NCI-H2196 (cell line): Measurements from ENCODE around the gene PCDHGB5.
"Not testable (repeated sequence)": the region's sequence is repeated elsewhere in the genome, so short reads cannot be mapped to it uniquely, and the experiment has no call there.

Experiments used
- DNase-seq: peaks from one replicate; lab custom pipeline; 2025; ENCODE audit not compliant: unreplicated experiment; lab: John Stamatoyannopoulos, UW

PCDHGB5 gene

GRCh38 chr5:141375444-141376155 lies 22.1 kb upstream of the PCDHGB5 start:
- not testable (repeated sequence) for DNase-seq

DNA sequence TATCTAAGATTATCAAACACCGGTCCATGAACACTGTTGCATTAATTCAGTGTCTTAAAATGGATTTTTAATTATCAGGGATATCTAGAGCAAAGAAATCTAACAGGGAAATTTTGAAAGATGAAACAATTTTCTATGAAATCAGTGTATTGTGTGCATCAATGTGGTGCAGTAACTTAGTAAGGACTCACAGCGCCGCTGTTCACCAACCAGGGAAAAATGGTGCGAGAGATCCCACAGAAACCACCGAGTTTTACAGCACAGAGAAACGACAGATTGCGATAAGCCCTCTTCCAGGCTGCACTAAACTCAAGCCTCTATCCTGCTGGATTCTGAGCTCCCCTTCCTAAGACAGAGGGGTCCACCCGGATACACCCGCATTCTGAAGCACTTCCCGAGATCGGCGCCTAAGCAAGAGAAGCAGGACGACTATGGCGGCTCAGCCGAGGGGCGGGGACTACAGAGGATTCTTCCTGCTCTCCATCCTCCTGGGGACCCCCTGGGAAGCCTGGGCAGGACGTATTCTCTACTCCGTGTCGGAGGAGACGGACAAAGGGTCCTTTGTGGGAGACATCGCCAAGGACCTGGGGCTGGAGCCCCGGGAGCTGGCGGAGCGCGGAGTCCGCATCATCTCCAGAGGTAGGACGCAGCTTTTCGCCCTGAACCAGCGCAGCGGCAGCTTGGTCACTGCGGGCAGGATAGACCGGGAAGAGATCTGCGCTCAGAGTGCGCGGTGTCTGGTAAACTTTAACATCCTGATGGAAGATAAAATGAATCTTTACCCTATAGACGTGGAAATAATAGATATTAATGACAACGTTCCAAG lies 15.1 kb upstream of the PCDHGB5 start, which contains the start of gene PCDHGA7:
Gene PCDHGA7 (plus strand): TSS at position 274 of the 826 bp plus-strand sequence. CDS start 158 bp downstream, at position 432.
- no peak for DNase-seq

GRCh38 chr5:141383345-141383744 lies 14.4 kb upstream of the PCDHGB5 start:
- no peak for DNase-seq

GRCh38 chr5:141384471-141385267 lies 13.1 kb upstream of the PCDHGB5 start:
- DNase-seq: no peak

- DNase-seq: not testable (repeated sequence)
Measured at GRCh38 chr5:141387557-141388311, 10.0 kb upstream of the PCDHGB5 start, which contains the start of gene PCDHGB4. PCDHGB4 (plus strand) TSS chr5:141387698; CDS start chr5:141387885, 187 bp downstream.

DNA sequence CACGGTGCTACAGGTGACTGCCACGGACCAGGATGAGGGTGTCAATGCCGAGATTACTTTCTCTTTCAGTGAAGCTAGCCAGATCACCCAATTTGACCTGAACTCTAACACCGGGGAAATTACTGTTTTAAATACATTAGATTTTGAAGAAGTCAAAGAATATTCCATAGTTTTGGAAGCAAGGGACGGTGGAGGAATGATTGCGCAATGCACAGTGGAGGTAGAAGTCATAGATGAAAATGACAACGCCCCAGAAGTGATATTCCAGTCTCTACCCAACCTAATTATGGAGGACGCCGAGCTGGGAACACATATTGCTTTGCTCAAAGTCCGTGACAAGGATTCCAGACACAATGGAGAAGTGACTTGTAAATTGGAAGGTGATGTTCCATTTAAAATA lies 9.1 kb upstream of the PCDHGB5 start:
- no peak for DNase-seq

GRCh38 chr5:141389153-141390042 lies 8.3 kb upstream of the PCDHGB5 start:
- DNase-seq: no peak

- no peak for DNase-seq
Measured at GRCh38 chr5:141392429-141393198, 5.1 kb upstream of the PCDHGB5 start, which contains the start of gene PCDHGA8. PCDHGA8 (plus strand) TSS chr5:141392633; CDS start chr5:141392814, 181 bp downstream.

DNA sequence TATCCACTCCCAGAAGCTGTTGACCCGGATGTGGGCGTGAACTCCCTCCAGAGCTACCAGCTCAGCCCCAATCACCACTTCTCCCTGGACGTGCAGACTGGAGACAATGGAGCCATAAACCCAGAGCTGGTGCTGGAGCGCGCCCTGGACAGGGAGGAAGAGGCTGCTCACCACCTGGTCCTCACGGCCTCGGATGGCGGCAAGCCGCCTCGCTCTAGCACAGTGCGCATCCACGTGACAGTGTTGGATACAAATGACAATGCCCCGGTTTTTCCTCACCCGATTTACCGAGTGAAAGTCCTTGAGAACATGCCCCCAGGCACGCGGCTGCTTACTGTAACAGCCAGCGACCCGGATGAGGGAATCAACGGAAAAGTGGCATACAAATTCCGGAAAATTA lies 4.5 kb upstream of the PCDHGB5 start:
- DNase-seq: no peak

GRCh38 chr5:141394401-141395187 lies 3.2 kb upstream of the PCDHGB5 start:
- DNase-seq: not testable (repeated sequence)

DNA sequence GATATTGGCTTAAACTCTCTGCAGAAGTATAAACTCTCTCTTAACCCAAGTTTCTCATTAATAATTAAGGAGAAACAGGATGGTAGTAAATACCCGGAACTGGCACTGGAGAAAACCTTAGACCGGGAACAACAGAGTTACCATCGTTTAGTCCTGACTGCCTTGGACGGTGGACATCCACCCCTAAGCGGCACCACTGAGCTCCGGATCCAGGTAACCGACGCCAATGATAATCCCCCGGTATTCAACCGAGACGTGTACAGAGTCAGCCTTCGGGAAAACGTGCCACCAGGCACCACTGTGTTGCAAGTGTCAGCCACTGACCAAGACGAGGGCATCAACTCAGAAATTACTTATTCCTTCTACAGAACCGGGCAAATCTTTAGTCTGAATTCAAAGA lies 861 bp downstream of the PCDHGB5 start:
- no peak for DNase-seq

- no peak for DNase-seq
Measured at GRCh38 chr5:141399555-141400258, 2.0 kb downstream of the PCDHGB5 start.

DNA sequence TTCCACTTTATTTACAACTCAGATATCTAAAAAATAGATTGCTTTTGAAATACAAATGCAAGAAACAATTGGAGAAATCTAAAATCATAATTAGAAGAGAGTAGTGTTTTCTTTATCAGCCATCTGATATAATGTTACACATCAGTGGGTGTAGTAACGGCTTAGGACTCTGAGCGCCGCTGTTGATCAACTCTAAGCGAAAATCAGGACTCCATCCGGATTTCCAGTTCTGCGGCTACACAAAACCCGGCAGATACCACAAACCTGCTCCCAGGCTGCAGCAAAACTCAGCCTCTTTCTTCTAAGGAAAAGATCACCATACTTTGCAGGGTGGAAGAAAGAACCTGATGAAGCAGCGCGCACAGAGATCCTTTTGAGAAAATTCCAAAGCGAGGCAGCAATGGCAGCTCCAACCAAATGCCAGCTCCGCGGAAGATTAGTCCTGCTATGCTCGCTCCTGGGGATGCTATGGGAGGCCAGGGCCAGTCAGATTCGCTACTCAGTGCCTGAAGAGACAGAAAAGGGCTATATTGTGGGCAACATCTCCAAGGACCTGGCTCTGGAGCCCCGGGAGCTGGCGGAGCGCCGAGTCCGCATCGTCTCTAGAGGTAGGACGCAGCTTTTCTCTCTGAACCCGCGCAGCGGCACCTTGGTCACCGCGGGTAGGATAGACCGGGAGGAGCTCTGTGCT lies 5.0 kb downstream of the PCDHGB5 start, which contains the start of gene PCDHGA9:
Gene PCDHGA9 (plus strand): TSS at position 226 of the 691 bp plus-strand sequence. CDS start 175 bp downstream, at position 401.
- peak; percentile 3 for DNase-seq

GRCh38 chr5:141403387-141403786 lies 5.6 kb downstream of the PCDHGB5 start:
- DNase-seq: no peak

DNA sequence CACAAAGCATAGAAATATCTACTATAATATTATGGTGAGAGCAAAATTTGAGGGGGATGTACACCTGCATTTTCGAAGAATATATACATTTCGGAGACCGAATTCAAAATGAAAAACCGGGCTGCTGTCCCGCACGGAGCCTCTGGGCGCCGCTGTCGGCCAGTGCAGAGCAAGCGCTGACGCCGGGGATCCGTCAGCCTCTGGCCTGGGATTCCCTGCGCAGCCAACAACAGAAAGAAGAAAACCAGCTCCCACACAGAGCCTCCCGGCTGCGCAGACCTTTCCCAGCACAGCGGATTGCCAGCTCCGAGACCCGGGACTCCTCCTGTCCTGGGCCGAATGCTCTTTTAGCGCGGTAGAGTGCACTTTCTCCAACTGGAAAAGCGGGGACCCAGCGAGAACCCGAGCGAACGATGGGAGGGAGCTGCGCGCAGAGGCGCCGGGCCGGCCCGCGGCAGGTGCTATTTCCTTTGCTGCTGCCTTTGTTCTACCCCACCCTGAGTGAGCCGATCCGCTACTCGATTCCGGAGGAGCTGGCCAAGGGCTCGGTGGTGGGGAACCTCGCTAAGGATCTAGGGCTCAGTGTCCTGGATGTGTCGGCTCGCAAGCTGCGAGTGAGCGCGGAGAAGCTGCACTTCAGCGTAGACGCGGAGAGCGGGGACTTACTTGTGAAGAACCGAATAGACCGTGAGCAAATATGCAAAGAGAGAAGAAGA lies 10.2 kb downstream of the PCDHGB5 start, which contains the start of gene PCDHGB6:
Gene PCDHGB6 (plus strand): TSS at position 232 of the 716 bp plus-strand sequence. CDS start 182 bp downstream, at position 414.
- peak; percentile 84 for DNase-seq
